HG02943 (cell line): ENCODE results near the gene RPP25L.

Experiments used
- ATAC-seq: cut with Tn5 transposase; IDR thresholded peaks from one replicate; pipeline ENCODE4 v1.9.1; 2021; ENCODE audit warnings: mild to moderate bottlenecking, low read depth, moderate library complexity; ENCODE audit not compliant: unreplicated experiment

The RPP25L gene

GRCh38 chr9:34588671-34589635 lies 22.9 kb downstream of the RPP25L start:
- no peak for ATAC-seq

- no peak for ATAC-seq
Observed at GRCh38 chr9:34587271-34587670, 24.6 kb downstream of the RPP25L start.

GRCh38 chr9:34585946-34586669 lies 25.8 kb downstream of the RPP25L start:
- no peak for ATAC-seq

GRCh38 chr9:34584970-34585369 lies 26.9 kb downstream of the RPP25L start:
- no peak for ATAC-seq

- ATAC-seq, result no peak
Observed at GRCh38 chr9:34582787-34583186, 29.1 kb downstream of the RPP25L start.

- ATAC-seq, result no peak
Observed at GRCh38 chr9:34581318-34581717, 30.6 kb downstream of the RPP25L start.

GRCh38 chr9:34580358-34580757 lies 31.5 kb downstream of the RPP25L start:
- ATAC-seq, result no peak

GRCh38 chr9:34579808-34580163 lies 32.1 kb downstream of the RPP25L start:
- ATAC-seq, result no peak

- ATAC-seq, result no peak
Observed at GRCh38 chr9:34579104-34579807, 32.6 kb downstream of the RPP25L start.

- no peak for ATAC-seq
Observed at GRCh38 chr9:34578241-34579103, 33.4 kb downstream of the RPP25L start.

GRCh38 chr9:34577400-34578240 lies 34.3 kb downstream of the RPP25L start:
- no peak for ATAC-seq

GRCh38 chr9:34576597-34577399 lies 35.1 kb downstream of the RPP25L start:
- no peak for ATAC-seq

GRCh38 chr9:34575862-34576596 lies 35.9 kb downstream of the RPP25L start:
- ATAC-seq, result no peak

GRCh38 chr9:34575241-34575640 lies 36.7 kb downstream of the RPP25L start:
- no peak for ATAC-seq

GRCh38 chr9:34574571-34574970 lies 37.3 kb downstream of the RPP25L start:
- no peak for ATAC-seq

- ATAC-seq, result no peak
Observed at GRCh38 chr9:34573599-34574325, 38.1 kb downstream of the RPP25L start.

- ATAC-seq, result no peak
Observed at GRCh38 chr9:34572628-34573027, 39.3 kb downstream of the RPP25L start.
